Panc1 (cell line): ENCODE measurements around the gene IFITM1. TPM values are rescaled to one million over a fixed set of nuclear protein-coding genes. Genes with fewer than 3 reads are reported as not detected.
"Not testable (repeated sequence)": the region's sequence is repeated elsewhere in the genome, so short reads cannot be mapped to it uniquely, and the experiment has no call there.

Source experiments
- ATAC-seq: fragments of 200-7000 bp; cut with Tn5 transposase; 2 replicates; pipeline ENCODE4 v1.9.1; 2020; ENCODE audit warnings: mild to moderate bottlenecking, moderate library complexity
- BruUV-seq: library from RNA; stranded (reverse); fragments of 400-500 nt; replicated peaks from 2 replicates; lab custom pipeline; 2021; lab: Mats Ljungman, UMichigan
- CTCF ChIA-PET: fragments of 300-600 bp; sonication (Branson Sonifier 250); formaldehyde crosslinking; loops from one replicate; lab custom pipeline; 2022; ENCODE audit warnings: antibody characterized with exemption; lab: Charles Lee
- POLR2A ChIA-PET: fragments of 300-600 bp; sonication (Branson Sonifier 250); formaldehyde crosslinking; loops from one replicate; lab custom pipeline; 2022; ENCODE audit warnings: antibody characterized with exemption; lab: Charles Lee
- DNase-seq: peaks from one replicate; pipeline ENCODE4 v3.0.0-alpha.2; 2010; ENCODE audit warnings: low read depth, low spot score
- H3K27ac ChIP-seq: 2 replicates; pipeline ENCODE4 v1.5.1; 2011; ENCODE audit warnings: mild to moderate bottlenecking, low read length, inconsistent platforms
- H3K27me3 ChIP-seq: fragments of 200-500 bp; sonication (Bioruptor generic); 2 replicates; pipeline ENCODE4 v1.6.0; 2014; ENCODE audit warnings: low read length, inconsistent platforms; ENCODE audit not compliant: control insufficient read depth, insufficient read depth
- H3K36me3 ChIP-seq: fragments of 200-500 bp; sonication (Bioruptor generic); 2 replicates; pipeline ENCODE4 v1.5.1; 2014; ENCODE audit warnings: inconsistent platforms, mild to moderate bottlenecking, low read length, moderate library complexity; ENCODE audit not compliant: control insufficient read depth, insufficient read depth
- H3K4me1 ChIP-seq: 2 replicates; pipeline ENCODE4 v1.5.1; 2011; ENCODE audit warnings: inconsistent platforms, mild to moderate bottlenecking, low read length, moderate library complexity; ENCODE audit not compliant: control insufficient read depth, insufficient read depth
- H3K4me3 ChIP-seq, 2 experiments: 2 replicates each; pipeline ENCODE4 v1.5.1; 2011 to 2012; ENCODE audit warnings: low read depth in 2 of 2, low read length in 2 of 2, mild to moderate bottlenecking in 2 of 2, inconsistent platforms in 1 of 2, moderate library complexity in 1 of 2
- H3K9me3 ChIP-seq: fragments of 200-500 bp; sonication (Bioruptor generic); 2 replicates; pipeline ENCODE4 v1.5.1; 2014; ENCODE audit warnings: low read depth, mild to moderate bottlenecking, inconsistent platforms, low read length, moderate library complexity; ENCODE audit not compliant: control insufficient read depth, insufficient read depth
- CTCF ChIP-seq: fragments of 450-650 bp; IDR thresholded peaks from 2 replicates; pipeline ENCODE4 v1.5.1; 2017; ENCODE audit warnings: mild to moderate bottlenecking
- POLR2AphosphoS5 ChIP-seq: IDR thresholded peaks from 2 replicates; pipeline ENCODE4 v1.6.1; 2012; ENCODE audit warnings: mild to moderate bottlenecking, low read depth, low read length, moderate library complexity
- REST ChIP-seq, 2 experiments: IDR thresholded peaks; 2 replicates each; pipeline ENCODE4 v1.6.1; 2011 to 2012; ENCODE audit warnings: low read depth in 2 of 2, control low read depth in 1 of 2, low read length in 1 of 2, mild to moderate bottlenecking in 1 of 2, moderate library complexity in 1 of 2; ENCODE audit not compliant: insufficient read depth in 1 of 2
- SIN3A ChIP-seq: IDR thresholded peaks from 2 replicates; pipeline ENCODE4 v1.6.1; 2012; ENCODE audit warnings: low read depth, mild to moderate bottlenecking, low read length, moderate library complexity, borderline replicate concordance; ENCODE audit not compliant: insufficient read depth
- TCF7L2 ChIP-seq: IDR thresholded peaks from 2 replicates; pipeline ENCODE4 v1.6.1; 2011; ENCODE audit warnings: mild to moderate bottlenecking, low read depth, low read length, inconsistent platforms
- in situ Hi-C: cut with HindIII; loops from 2 replicates; pipeline ENCODE4 v1.10.0; 2016; ENCODE audit warnings: low sequenced_read_pairs, low pct_unique_long_range_greater_than_20kb
- intact Hi-C: fragments of 100-400 bp; cut with micrococcal nuclease; formaldehyde crosslinking; loops from one replicate; pipeline ENCODE4 v1.10.0; 2022; ENCODE audit not compliant: unreplicated experiment
- total RNA-seq: library from RNA; stranded (reverse); gene quantifications from one replicate; pipeline ENCODE4 v1.2.1, GENCODE V29; 2021; ENCODE audit not compliant: unreplicated experiment

The IFITM1 gene
- total RNA-seq, 1 experiment from 2014 or later = 66.3 TPM

GRCh38 chr11:331358-332060, 17.7 kb downstream of the IFITM1 start:
- in situ Hi-C loops = no loop called here
- no peak for DNase-seq
- intact Hi-C loops = no loop called here
- TF ChIP-seq TCF7L2 (no peak), POLR2AphosphoS5 (no peak), REST (IDR thresholded peaks at IDR 0.05; ENCODE audit: insufficient read depth in 1 of 2, low read depth in 2 of 2, low read length in 1 of 2) (no peak), SIN3A (no peak), CTCF (no peak)
- POLR2A ChIA-PET = no interaction called here
- no peaks in the 10 kb centered on the region for H3K36me3 ChIP-seq
- no peak for ATAC-seq
- H3K27me3 ChIP-seq = no peaks in the 10 kb centered on the region
- H3K4me3 ChIP-seq = no peak overlapping the region
- H3K4me1 ChIP-seq = peaks cover 18% of the 10 kb centered on the region
- CTCF ChIA-PET = no interaction called here
- H3K9me3 ChIP-seq = no peaks in the 10 kb centered on the region
- no TSS peak for BruUV-seq
- H3K27ac ChIP-seq = no peak overlapping the region

GRCh38 chr11:332651-333480, 19.0 kb downstream of the IFITM1 start:
- BruUV-seq = no TSS peak
- no peak for DNase-seq
- ChIA-PET POLR2A (no interaction called here), CTCF (no interaction called here)
- Histone ChIP-seq H3K27ac (no peak overlapping the region), H3K27me3 (no peaks in the 10 kb centered on the region), H3K36me3 (no peaks in the 10 kb centered on the region), H3K4me1 (peaks cover 6% of the 10 kb centered on the region; the same call in 1 of the 2 replicates), H3K9me3 (no peaks in the 10 kb centered on the region), H3K4me3 (no peak overlapping the region)
- TF ChIP-seq TCF7L2 (no peak), REST (IDR thresholded peaks at IDR 0.05; ENCODE audit: insufficient read depth in 1 of 2, low read depth in 2 of 2, low read length in 1 of 2) (no peak), SIN3A (no peak), CTCF (no peak), POLR2AphosphoS5 (no peak)
- in situ Hi-C loops = no loop called here
- no peak for ATAC-seq
- intact Hi-C loops = no loop called here

GRCh38 chr11:333616-334263, 19.9 kb downstream of the IFITM1 start:
- H3K4me1 ChIP-seq, H3K9me3 ChIP-seq, H3K4me3 ChIP-seq, CTCF ChIA-PET, BruUV-seq, ATAC-seq, in situ Hi-C loops, H3K36me3 ChIP-seq, H3K27ac ChIP-seq, DNase-seq, intact Hi-C loops, H3K27me3 ChIP-seq: not testable (repeated sequence)
- POLR2A ChIA-PET = interaction anchor here (0.5 kb wide), 1 partner anchor 47 kb away, joined by 5 read pairs; no protein-coding TSS in a partner anchor
